Endodermal cell (in vitro differentiated cells): ENCODE data around the gene MIPOL1. TPM values are rescaled to one million over a fixed set of nuclear protein-coding genes. Genes with fewer than 3 reads are reported as not detected.

Source experiments
- DNase-seq: peaks from one replicate; pipeline ENCODE4 v3.0.0-alpha.2; 2017
- H3K27ac ChIP-seq: 2 replicates; pipeline ENCODE4 v1.5.1; 2013; ENCODE audit warnings: mild to moderate bottlenecking, low read depth, low read length, moderate library complexity
- H3K27me3 ChIP-seq: 2 replicates; pipeline ENCODE4 v1.6.1; 2013; ENCODE audit warnings: mild to moderate bottlenecking, low read length, moderate library complexity; ENCODE audit not compliant: insufficient read depth, control insufficient read depth, poor library complexity, severe bottlenecking
- H3K36me3 ChIP-seq: 2 replicates; pipeline ENCODE4 v1.7.0; 2013; ENCODE audit warnings: mild to moderate bottlenecking, low read length, moderate library complexity; ENCODE audit not compliant: control insufficient read depth, insufficient read depth
- H3K4me1 ChIP-seq: one replicate; pipeline ENCODE4 v1.7.0; 2013; ENCODE audit warnings: low read length; ENCODE audit not compliant: control insufficient read depth, insufficient read depth
- H3K4me3 ChIP-seq: 2 replicates; pipeline ENCODE4 v1.5.1; 2013; ENCODE audit warnings: mild to moderate bottlenecking, low read length, moderate library complexity
- H3K9ac ChIP-seq: 2 replicates; pipeline ENCODE4 v1.6.1; 2013; ENCODE audit warnings: mild to moderate bottlenecking, low read length, moderate library complexity; ENCODE audit not compliant: poor library complexity, severe bottlenecking; ENCODE audit errors: extremely low read depth
- H3K9me3 ChIP-seq: 2 replicates; pipeline ENCODE4 v1.6.1; 2013; ENCODE audit warnings: mild to moderate bottlenecking, low read length, moderate library complexity; ENCODE audit not compliant: control insufficient read depth
- H3K27ac Mint-ChIP-seq: 2 replicates; pipeline ENCODE4 v1.8.0; 2020; ENCODE audit warnings: mixed read lengths
- H3K27me3 Mint-ChIP-seq: 2 replicates; pipeline ENCODE4 v1.8.0; 2021; ENCODE audit warnings: mild to moderate bottlenecking, mixed read lengths; ENCODE audit not compliant: insufficient read depth
- H3K36me3 Mint-ChIP-seq: 2 replicates; pipeline ENCODE4 v1.8.0; 2020; ENCODE audit warnings: low read depth, mixed read lengths
- H3K4me1 Mint-ChIP-seq: 2 replicates; pipeline ENCODE4 v1.8.0; 2020; ENCODE audit warnings: mixed read lengths
- H3K4me3 Mint-ChIP-seq: 2 replicates; pipeline ENCODE4 v1.8.0; 2020; ENCODE audit warnings: mild to moderate bottlenecking, moderate library complexity, mixed read lengths
- H3K9me3 Mint-ChIP-seq: 2 replicates; pipeline ENCODE4 v1.8.0; 2020; ENCODE audit warnings: mild to moderate bottlenecking, mixed read lengths
- CTCF ChIP-seq: fragments of 200-600 bp; sonication (generic); conservative IDR thresholded peaks from 2 replicates; pipeline ENCODE4 v1.5.0; 2021; ENCODE audit warnings: antibody characterized with exemption, mild to moderate bottlenecking
- WGBS, 2 experiments: methylation state at CpG; one replicate each; pipeline versions ENCODE4 v1.1.5 to v1.1.7; 2013; ENCODE audit warnings: missing lambda C conversion rate in 2 of 2, mixed read lengths in 1 of 2; ENCODE audit not compliant: insufficient coverage in 1 of 2, insufficient read length in 1 of 2; 5-methylcytosine and 5-hydroxymethylcytosine counted together
- total RNA-seq, 2 donors: library from RNA; stranded (reverse); fragmentation: NEBNext Ultra II Directional in 1 of 2; extraction: Animal tissue kit (Norgen Biotek cat#: 25700) in 1 of 2; gene quantifications; 2 replicates in 1 of 2; 3 replicates in 1 of 2; pipeline ENCODE4 v1.2.1, GENCODE V29; 2021

MIPOL1 gene
- total RNA-seq, 2 donors from 2014 or later = 22.0 to 28.5 TPM

GRCh38 chr14:37268788-37269187 lies 71.1 kb downstream of the MIPOL1 start:
- Mint-ChIP-seq H3K27ac (no peak overlapping the region), H3K4me3 (no peak overlapping the region), H3K36me3 (peaks cover 18% of the 10 kb centered on the region), H3K4me1 (peaks cover 22% of the 10 kb centered on the region), H3K9me3 (no peaks in the 10 kb centered on the region), H3K27me3 (no peaks in the 10 kb centered on the region)
- DNase-seq = no peak
- H3K27me3 ChIP-seq = no peaks in the 10 kb centered on the region
- H3K4me1 ChIP-seq = peaks cover 8% of the 10 kb centered on the region
- no peak for TF ChIP-seq CTCF
- H3K9me3 ChIP-seq = no peaks in the 10 kb centered on the region
- no peak overlapping the region for H3K9ac ChIP-seq
- no peak overlapping the region for H3K27ac ChIP-seq
- H3K4me3 ChIP-seq = no peak overlapping the region
- H3K36me3 ChIP-seq = peaks cover 10% of the 10 kb centered on the region

GRCh38 chr14:37270629-37271028 lies 72.9 kb downstream of the MIPOL1 start:
- H3K36me3 Mint-ChIP-seq = peaks cover 18% of the 10 kb centered on the region
- no peak overlapping the region for H3K4me3 Mint-ChIP-seq
- WGBS, 2 experiments = 63% methylated on average over 3 of the region's 3 CpGs; no CpG with 5 or more reads in 1 of the 2 experiments

GRCh38 chr14:37272569-37272968 lies 74.8 kb downstream of the MIPOL1 start:
- H3K9me3 ChIP-seq = no peaks in the 10 kb centered on the region
- TF ChIP-seq CTCF = no peak
- peaks cover 8% of the 10 kb centered on the region for H3K4me1 ChIP-seq
- H3K36me3 Mint-ChIP-seq = peaks cover 8% of the 10 kb centered on the region
- no peak overlapping the region for H3K9ac ChIP-seq
- H3K27ac Mint-ChIP-seq = no peak overlapping the region
- no peaks in the 10 kb centered on the region for H3K27me3 Mint-ChIP-seq
- no CpG with 5 or more reads among the region's 2 CpGs for WGBS, 2 experiments
- no peak overlapping the region for H3K4me3 ChIP-seq
- peaks cover 24% of the 10 kb centered on the region for H3K4me1 Mint-ChIP-seq
- no peaks in the 10 kb centered on the region for H3K27me3 ChIP-seq
- no peak overlapping the region for H3K4me3 Mint-ChIP-seq
- H3K36me3 ChIP-seq = peaks cover 10% of the 10 kb centered on the region
- H3K27ac ChIP-seq = no peak overlapping the region
- DNase-seq = no peak
- no peaks in the 10 kb centered on the region for H3K9me3 Mint-ChIP-seq

More at GRCh38 chr14:37270629-37271028, 72.9 kb downstream of the MIPOL1 start:
- DNase-seq = no peak
- Histone ChIP-seq H3K36me3 (peaks cover 10% of the 10 kb centered on the region), H3K9me3 (no peaks in the 10 kb centered on the region), H3K4me1 (peaks cover 8% of the 10 kb centered on the region), H3K27ac (no peak overlapping the region), H3K4me3 (no peak overlapping the region), H3K9ac (no peak overlapping the region), H3K27me3 (no peaks in the 10 kb centered on the region)
- Mint-ChIP-seq H3K9me3 (no peaks in the 10 kb centered on the region), H3K27ac (no peak overlapping the region), H3K27me3 (no peaks in the 10 kb centered on the region), H3K4me1 (peaks cover 22% of the 10 kb centered on the region)
- no peak for TF ChIP-seq CTCF
